HL-60 (cell line): ENCODE results near the gene NODAL.

Experiments used
- DNase-seq, 2 experiments: peaks; one replicate each; pipeline ENCODE4 v3.0.0-alpha.2; 2010 to 2020; ENCODE audit warnings: low read depth in 1 of 2, low spot score in 1 of 2
- H3K27ac ChIP-seq: fragments of 250-450 bp; sonication (Bioruptor Pico); replicated peaks from 2 replicates; pipeline ENCODE4 v1.5.1; 2020; ENCODE audit warnings: mild to moderate bottlenecking, moderate library complexity
- H3K27me3 ChIP-seq: fragments of 250-450 bp; sonication (Bioruptor Pico); 2 replicates; pipeline ENCODE4 v1.5.1; 2021; ENCODE audit warnings: mild to moderate bottlenecking, moderate library complexity; ENCODE audit not compliant: insufficient read depth, poor library complexity, severe bottlenecking
- H3K4me3 ChIP-seq: replicated peaks from 2 replicates; pipeline ENCODE4 v1.5.1; 2011; ENCODE audit warnings: mild to moderate bottlenecking, control low read depth, low read length; ENCODE audit not compliant: insufficient read depth
- GABPA ChIP-seq: IDR thresholded peaks from 2 replicates; pipeline ENCODE4 v1.6.1; 2012; ENCODE audit warnings: low read depth
- POLR2AphosphoS5 ChIP-seq: IDR thresholded peaks from 2 replicates; pipeline ENCODE4 v1.6.1; 2012; ENCODE audit warnings: low read depth
- REST ChIP-seq: IDR thresholded peaks from 2 replicates; pipeline ENCODE4 v1.6.1; 2012; ENCODE audit warnings: low read depth; ENCODE audit not compliant: insufficient replicate concordance
- SPI1 ChIP-seq: IDR thresholded peaks from 2 replicates; pipeline ENCODE4 v1.6.1; 2012; ENCODE audit warnings: low read depth, mild to moderate bottlenecking, borderline replicate concordance
- TF ChIP-seq, protein P1 (sequence below): IDR thresholded peaks from one replicate; pipeline ENCODE4 v1.5.1; 2011; ENCODE audit warnings: low read length, control low read depth, inconsistent platforms; ENCODE audit not compliant: insufficient read depth

NODAL gene

DNA sequence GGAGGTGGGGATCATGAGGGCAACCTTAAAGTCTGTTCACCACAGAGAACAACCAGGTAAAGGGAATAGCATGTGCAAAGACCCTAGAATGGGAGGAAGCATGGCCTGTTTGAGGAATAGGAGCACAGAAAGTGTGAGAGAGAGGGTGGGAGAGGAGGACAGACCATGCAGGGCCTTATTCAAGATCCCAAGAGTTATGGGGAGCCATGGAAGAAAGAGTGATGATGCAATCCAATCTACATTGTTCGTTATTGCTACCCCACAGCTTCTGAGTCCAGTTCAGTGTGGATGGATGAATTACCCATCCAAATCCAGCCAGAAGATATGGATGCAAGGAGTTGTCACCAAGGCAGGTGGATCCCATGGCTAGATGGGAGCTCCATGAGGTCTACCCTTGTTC is 45.3 kb downstream of the NODAL start:
- Histone ChIP-seq H3K27me3 (no peaks in the 10 kb centered on the region), H3K27ac (no peak overlapping the region), H3K4me3 (no peak overlapping the region)
- TF ChIP-seq POLR2AphosphoS5 (no peak), SPI1 (no peak), REST (no peak), GABPA (no peak)
- TF ChIP-seq, protein P1, sequence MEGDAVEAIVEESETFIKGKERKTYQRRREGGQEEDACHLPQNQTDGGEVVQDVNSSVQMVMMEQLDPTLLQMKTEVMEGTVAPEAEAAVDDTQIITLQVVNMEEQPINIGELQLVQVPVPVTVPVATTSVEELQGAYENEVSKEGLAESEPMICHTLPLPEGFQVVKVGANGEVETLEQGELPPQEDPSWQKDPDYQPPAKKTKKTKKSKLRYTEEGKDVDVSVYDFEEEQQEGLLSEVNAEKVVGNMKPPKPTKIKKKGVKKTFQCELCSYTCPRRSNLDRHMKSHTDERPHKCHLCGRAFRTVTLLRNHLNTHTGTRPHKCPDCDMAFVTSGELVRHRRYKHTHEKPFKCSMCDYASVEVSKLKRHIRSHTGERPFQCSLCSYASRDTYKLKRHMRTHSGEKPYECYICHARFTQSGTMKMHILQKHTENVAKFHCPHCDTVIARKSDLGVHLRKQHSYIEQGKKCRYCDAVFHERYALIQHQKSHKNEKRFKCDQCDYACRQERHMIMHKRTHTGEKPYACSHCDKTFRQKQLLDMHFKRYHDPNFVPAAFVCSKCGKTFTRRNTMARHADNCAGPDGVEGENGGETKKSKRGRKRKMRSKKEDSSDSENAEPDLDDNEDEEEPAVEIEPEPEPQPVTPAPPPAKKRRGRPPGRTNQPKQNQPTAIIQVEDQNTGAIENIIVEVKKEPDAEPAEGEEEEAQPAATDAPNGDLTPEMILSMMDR = no peak
- DNase-seq = no peak

GRCh38 chr10:70391654-70392053 is 49.8 kb downstream of the NODAL start:
- Histone ChIP-seq H3K4me3 (no peak overlapping the region), H3K27ac (no peak overlapping the region), H3K27me3 (no peaks in the 10 kb centered on the region)
- TF ChIP-seq SPI1 (no peak), GABPA (no peak), POLR2AphosphoS5 (no peak), REST (no peak)
- TF ChIP-seq, protein P1 = no peak
- DNase-seq = no peak
